HepG2 (cell line): ENCODE results near the gene CKS1B. TPM values are rescaled to one million over a fixed set of nuclear protein-coding genes. Genes with fewer than 3 reads are reported as not detected.

Experiments used
- CHD4 ChIP-seq: fragments of 200-600 bp; sonication (generic); IDR thresholded peaks from 2 replicates; pipeline ENCODE4 v1.7.0; 2017; ENCODE audit warnings: mild to moderate bottlenecking, low read length, borderline replicate concordance
- HNRNPLL ChIP-seq: fragments of 200-400 bp; formaldehyde crosslinking; IDR thresholded peaks from 2 replicates; pipeline ENCODE4 v1.6.1; 2017; ENCODE audit warnings: mild to moderate bottlenecking, low read depth, low read length; ENCODE audit not compliant: poor library complexity, severe bottlenecking
- JUN ChIP-seq: sonication (generic); formaldehyde crosslinking; IDR thresholded peaks from 2 replicates; pipeline ENCODE4 v1.4.0; 2020; ENCODE audit warnings: mild to moderate bottlenecking, missing genetic modification reagents
- SETDB1 ChIP-seq: sonication (generic); formaldehyde crosslinking; IDR thresholded peaks from 2 replicates; pipeline ENCODE4 v1.5.1; 2020; ENCODE audit warnings: missing genetic modification reagents, mild to moderate bottlenecking, borderline replicate concordance
- ZFAT ChIP-seq: sonication (generic); formaldehyde crosslinking; conservative IDR thresholded peaks from 2 replicates; pipeline ENCODE4 v1.8.1; 2023; ENCODE audit warnings: missing genetic modification reagents, inconsistent platforms
- ZNF350 ChIP-seq: sonication (generic); formaldehyde crosslinking; IDR thresholded peaks from 2 replicates; pipeline ENCODE4 v1.4.0; 2020; ENCODE audit warnings: mild to moderate bottlenecking, low read depth, missing genetic modification reagents, borderline replicate concordance
- ZNF549 ChIP-seq: sonication (generic); formaldehyde crosslinking; IDR thresholded peaks from 2 replicates; pipeline ENCODE4 v1.5.0; 2020; ENCODE audit warnings: missing genetic modification reagents
- ZNF709 ChIP-seq: sonication (generic); formaldehyde crosslinking; IDR thresholded peaks from 2 replicates; pipeline ENCODE4 v1.5.0; 2020; ENCODE audit warnings: mild to moderate bottlenecking, missing genetic modification reagents
- polyA plus RNA-seq, 8 experiments: library from polyadenylated mRNA; depleted of rRNA in 3 of 8; stranded (reverse) in 7 of 8; unstranded in 1 of 8; fragments of >200 nt; fragmentation: Illumina TruSeq in 4 of 8; extraction: Trizol in 4 of 8; gene quantifications; 2 replicates each; pipeline versions ENCODE4 v1.2.1 to v1.2.3, GENCODE V29; 2011 to 2016; ENCODE audit warnings: low read depth in 4 of 8, missing spikeins in 1 of 8, mixed read lengths in 1 of 8; ENCODE audit not compliant: insufficient read depth in 1 of 8
- total RNA-seq, 5 experiments: library from RNA; depleted of rRNA; stranded (reverse); fragments of >200 nt; fragmentation: Illumina TruSeq; extraction: Trizol; gene quantifications; 2 replicates each; pipeline ENCODE4 v1.2.3, GENCODE V29; 2016; ENCODE audit warnings: low read depth in 1 of 5
- TF ChIP-seq, protein P1 (sequence below): sonication (generic); formaldehyde crosslinking; IDR thresholded peaks from 2 replicates; pipeline ENCODE4 v1.5.0; 2020; ENCODE audit warnings: mild to moderate bottlenecking, missing genetic modification reagents, borderline replicate concordance
- TF ChIP-seq, protein P2 (sequence below): sonication (generic); formaldehyde crosslinking; IDR thresholded peaks from 2 replicates; pipeline ENCODE4 v1.4.0; 2020; ENCODE audit warnings: missing genetic modification reagents
- TF ChIP-seq, protein P3 (sequence below): IDR thresholded peaks from 2 replicates; pipeline ENCODE4 v1.6.1; 2016; ENCODE audit warnings: missing biosample characterization, missing genetic modification reagents, low read depth
- TF ChIP-seq, protein P4 (sequence below): sonication (generic); formaldehyde crosslinking; IDR thresholded peaks from 2 replicates; pipeline ENCODE4 v1.8.0; 2022; ENCODE audit warnings: mild to moderate bottlenecking, missing genetic modification reagents, borderline replicate concordance
- TF ChIP-seq, protein P5 (sequence below): sonication (generic); formaldehyde crosslinking; IDR thresholded peaks from 2 replicates; pipeline ENCODE4 v1.4.0; 2020; ENCODE audit warnings: missing genetic modification reagents, low read depth, mild to moderate bottlenecking, borderline replicate concordance

Gene CKS1B
- total and polyA plus RNA-seq, 2 of the 13 experiments (the other 11 are each of a cell fraction or from before 2014, with no cell fraction given) = 217 to 222 TPM

DNA sequence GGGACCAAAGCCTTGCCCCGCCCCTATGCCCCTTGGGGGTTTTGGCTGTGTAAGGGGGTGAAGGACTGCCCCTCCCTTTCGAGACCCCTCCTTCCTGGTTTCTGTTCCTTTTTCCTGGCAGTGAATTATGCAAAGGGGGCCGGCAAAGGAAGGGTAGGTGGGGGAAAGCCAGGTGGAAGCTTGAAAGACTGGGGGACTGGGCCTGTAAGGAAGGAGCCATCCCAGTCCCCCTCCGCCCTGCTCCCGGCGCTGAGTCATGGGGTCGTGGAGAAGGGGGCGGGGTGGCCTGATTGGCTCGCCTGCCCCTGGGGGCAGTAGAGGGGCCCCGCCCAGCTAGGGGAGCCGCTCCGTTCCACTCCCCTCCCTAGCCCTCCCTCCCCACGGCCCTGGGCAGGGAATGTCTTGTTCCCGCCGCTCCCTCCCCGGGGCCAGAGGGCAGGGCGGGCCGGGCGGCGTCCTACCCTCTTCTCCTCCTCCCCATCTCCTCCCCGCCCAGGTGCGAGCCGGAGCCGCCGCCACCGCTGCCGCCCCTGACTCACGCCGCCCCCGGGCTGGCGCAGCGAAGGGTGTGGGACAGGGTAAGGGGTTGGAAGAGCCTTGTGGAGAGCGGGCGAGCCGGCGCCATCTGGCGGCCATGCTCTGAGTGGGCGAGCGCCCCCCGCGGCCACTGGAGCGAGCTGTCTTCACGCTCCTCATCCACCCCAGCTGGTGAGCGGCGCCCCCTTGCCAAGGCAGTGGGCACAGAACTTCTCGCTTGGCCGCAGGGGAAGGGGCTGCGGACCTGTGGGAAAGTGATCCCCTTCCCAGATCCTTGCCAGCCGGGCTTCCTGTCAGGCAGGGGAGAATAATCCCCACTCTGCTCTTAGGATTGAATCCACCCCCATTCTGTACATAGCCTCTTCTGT is 42.8 kb downstream of the CKS1B start (continued):
- TF ChIP-seq, protein P1, sequence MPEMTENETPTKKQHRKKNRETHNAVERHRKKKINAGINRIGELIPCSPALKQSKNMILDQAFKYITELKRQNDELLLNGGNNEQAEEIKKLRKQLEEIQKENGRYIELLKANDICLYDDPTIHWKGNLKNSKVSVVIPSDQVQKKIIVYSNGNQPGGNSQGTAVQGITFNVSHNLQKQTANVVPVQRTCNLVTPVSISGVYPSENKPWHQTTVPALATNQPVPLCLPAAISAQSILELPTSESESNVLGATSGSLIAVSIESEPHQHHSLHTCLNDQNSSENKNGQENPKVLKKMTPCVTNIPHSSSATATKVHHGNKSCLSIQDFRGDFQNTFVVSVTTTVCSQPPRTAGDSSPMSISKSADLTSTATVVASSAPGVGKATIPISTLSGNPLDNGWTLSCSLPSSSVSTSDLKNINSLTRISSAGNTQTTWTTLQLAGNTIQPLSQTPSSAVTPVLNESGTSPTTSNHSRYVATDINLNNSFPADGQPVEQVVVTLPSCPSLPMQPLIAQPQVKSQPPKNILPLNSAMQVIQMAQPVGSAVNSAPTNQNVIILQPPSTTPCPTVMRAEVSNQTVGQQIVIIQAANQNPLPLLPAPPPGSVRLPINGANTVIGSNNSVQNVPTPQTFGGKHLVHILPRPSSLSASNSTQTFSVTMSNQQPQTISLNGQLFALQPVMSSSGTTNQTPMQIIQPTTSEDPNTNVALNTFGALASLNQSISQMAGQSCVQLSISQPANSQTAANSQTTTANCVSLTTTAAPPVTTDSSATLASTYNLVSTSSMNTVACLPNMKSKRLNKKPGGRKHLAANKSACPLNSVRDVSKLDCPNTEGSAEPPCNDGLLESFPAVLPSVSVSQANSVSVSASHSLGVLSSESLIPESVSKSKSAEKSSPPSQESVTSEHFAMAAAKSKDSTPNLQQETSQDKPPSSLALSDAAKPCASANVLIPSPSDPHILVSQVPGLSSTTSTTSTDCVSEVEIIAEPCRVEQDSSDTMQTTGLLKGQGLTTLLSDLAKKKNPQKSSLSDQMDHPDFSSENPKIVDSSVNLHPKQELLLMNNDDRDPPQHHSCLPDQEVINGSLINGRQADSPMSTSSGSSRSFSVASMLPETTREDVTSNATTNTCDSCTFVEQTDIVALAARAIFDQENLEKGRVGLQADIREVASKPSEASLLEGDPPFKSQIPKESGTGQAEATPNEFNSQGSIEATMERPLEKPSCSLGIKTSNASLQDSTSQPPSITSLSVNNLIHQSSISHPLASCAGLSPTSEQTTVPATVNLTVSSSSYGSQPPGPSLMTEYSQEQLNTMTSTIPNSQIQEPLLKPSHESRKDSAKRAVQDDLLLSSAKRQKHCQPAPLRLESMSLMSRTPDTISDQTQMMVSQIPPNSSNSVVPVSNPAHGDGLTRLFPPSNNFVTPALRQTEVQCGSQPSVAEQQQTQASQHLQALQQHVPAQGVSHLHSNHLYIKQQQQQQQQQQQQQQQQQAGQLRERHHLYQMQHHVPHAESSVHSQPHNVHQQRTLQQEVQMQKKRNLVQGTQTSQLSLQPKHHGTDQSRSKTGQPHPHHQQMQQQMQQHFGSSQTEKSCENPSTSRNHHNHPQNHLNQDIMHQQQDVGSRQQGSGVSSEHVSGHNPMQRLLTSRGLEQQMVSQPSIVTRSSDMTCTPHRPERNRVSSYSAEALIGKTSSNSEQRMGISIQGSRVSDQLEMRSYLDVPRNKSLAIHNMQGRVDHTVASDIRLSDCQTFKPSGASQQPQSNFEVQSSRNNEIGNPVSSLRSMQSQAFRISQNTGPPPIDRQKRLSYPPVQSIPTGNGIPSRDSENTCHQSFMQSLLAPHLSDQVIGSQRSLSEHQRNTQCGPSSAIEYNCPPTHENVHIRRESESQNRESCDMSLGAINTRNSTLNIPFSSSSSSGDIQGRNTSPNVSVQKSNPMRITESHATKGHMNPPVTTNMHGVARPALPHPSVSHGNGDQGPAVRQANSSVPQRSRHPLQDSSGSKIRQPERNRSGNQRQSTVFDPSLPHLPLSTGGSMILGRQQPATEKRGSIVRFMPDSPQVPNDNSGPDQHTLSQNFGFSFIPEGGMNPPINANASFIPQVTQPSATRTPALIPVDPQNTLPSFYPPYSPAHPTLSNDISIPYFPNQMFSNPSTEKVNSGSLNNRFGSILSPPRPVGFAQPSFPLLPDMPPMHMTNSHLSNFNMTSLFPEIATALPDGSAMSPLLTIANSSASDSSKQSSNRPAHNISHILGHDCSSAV (CRISPR knock-in tag) = no peak
- TF ChIP-seq CHD4 = no peak
- TF ChIP-seq, protein P2, sequence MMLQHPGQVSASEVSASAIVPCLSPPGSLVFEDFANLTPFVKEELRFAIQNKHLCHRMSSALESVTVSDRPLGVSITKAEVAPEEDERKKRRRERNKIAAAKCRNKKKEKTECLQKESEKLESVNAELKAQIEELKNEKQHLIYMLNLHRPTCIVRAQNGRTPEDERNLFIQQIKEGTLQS (CRISPR knock-in tag) = peak; percentile 42; the same call in 1 of the 2 replicates
- TF ChIP-seq, protein P3, sequence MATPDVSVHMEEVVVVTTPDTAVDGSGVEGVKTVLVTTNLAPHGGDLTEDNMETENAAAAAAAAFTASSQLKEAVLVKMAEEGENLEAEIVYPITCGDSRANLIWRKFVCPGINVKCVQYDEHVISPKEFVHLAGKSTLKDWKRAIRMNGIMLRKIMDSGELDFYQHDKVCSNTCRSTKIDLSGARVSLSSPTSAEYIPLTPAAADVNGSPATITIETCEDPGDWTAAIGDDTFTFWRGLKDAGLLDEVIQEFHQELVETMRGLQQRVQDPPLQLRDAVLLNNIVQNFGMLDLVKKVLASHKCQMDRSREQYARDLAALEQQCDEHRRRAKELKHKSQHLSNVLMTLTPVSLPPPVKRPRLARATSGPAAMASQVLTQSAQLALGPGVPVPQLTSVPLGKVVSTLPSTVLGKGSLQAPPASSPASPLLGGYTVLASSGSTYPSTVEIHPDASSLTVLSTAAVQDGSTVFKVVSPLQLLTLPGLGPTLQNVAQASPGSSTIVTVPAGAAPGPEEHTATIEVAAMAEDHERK (CRISPR knock-in tag) = no peak
- TF ChIP-seq, protein P4, sequence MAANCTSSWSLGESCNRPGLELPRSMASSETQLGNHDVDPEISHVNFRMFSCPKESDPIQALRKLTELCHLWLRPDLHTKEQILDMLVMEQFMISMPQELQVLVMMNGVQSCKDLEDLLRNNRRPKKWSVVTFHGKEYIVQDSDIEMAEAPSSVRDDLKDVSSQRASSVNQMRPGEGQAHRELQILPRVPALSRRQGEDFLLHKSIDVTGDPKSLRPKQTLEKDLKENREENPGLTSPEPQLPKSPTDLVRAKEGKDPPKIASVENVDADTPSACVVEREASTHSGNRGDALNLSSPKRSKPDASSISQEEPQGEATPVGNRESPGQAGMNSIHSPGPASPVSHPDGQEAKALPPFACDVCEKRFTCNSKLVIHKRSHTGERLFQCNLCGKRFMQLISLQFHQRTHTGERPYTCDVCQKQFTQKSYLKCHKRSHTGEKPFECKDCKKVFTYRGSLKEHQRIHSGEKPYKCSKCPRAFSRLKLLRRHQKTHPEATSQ (CRISPR knock-in tag) = no peak
- TF ChIP-seq HNRNPLL = peak; percentile 62
- TF ChIP-seq ZFAT (CRISPR knock-in tag) = no peak
- TF ChIP-seq, protein P5, sequence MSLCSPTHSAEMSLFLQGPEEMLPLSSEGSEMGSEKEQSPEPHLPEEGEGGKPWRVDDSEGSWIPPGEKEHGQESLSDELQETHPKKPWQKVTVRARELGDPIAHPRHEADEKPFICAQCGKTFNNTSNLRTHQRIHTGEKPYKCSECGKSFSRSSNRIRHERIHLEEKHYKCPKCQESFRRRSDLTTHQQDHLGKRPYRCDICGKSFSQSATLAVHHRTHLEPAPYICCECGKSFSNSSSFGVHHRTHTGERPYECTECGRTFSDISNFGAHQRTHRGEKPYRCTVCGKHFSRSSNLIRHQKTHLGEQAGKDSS (CRISPR knock-in tag) = peak; percentile 80; the same call in 1 of the 2 replicates
- TF ChIP-seq ZNF549 (CRISPR knock-in tag) = no peak
- peak; percentile 33 for TF ChIP-seq JUN (CRISPR knock-in tag)
- TF ChIP-seq ZNF709 (CRISPR knock-in tag) = peak; percentile 48; the same call in 1 of the 2 replicates
- no peak for TF ChIP-seq SETDB1
- peak; percentile 96 for TF ChIP-seq ZNF350 (CRISPR knock-in tag)
